Activated CD8-positive, alpha-beta memory T cell treated with anti-CD3 and anti-CD28 coated beads, Interleukin-2, amount 50 U/mL, for 1 hour (primary cell): ENCODE data around the gene KCNJ2.

Experiments
- DNase-seq: peaks from one replicate; pipeline ENCODE4 v3.0.0-alpha.2; 2020; ENCODE audit errors: extremely low read depth

Gene KCNJ2

GRCh38 chr17:70158591-70158990 lies 10.7 kb upstream of the KCNJ2 start:
- DNase-seq, result no peak

GRCh38 chr17:70159980-70160379 lies 9.4 kb upstream of the KCNJ2 start:
- no peak for DNase-seq

GRCh38 chr17:70161519-70161918 lies 7.8 kb upstream of the KCNJ2 start:
- no peak for DNase-seq

- no peak for DNase-seq
Measured at GRCh38 chr17:70165383-70165782, 3.9 kb upstream of the KCNJ2 start.

GRCh38 chr17:70166615-70167014 lies 2.7 kb upstream of the KCNJ2 start:
- no peak for DNase-seq

- DNase-seq, result no peak
Measured at GRCh38 chr17:70168044-70168976, 1.0 kb upstream of the KCNJ2 start.

GRCh38 chr17:70169709-70170597 lies 621 bp downstream of the KCNJ2 start:
- no peak for DNase-seq

GRCh38 chr17:70171159-70171558 lies 1.8 kb downstream of the KCNJ2 start:
- DNase-seq, result no peak

- DNase-seq, result no peak
Measured at GRCh38 chr17:70172449-70172848, 3.1 kb downstream of the KCNJ2 start.

GRCh38 chr17:70172923-70173322 lies 3.6 kb downstream of the KCNJ2 start:
- no peak for DNase-seq

GRCh38 chr17:70173681-70174080 lies 4.3 kb downstream of the KCNJ2 start:
- DNase-seq, result no peak

GRCh38 chr17:70181376-70181775 lies 12.0 kb downstream of the KCNJ2 start:
- DNase-seq, result no peak

- DNase-seq, result no peak
Measured at GRCh38 chr17:70181866-70182265, 12.5 kb downstream of the KCNJ2 start.

GRCh38 chr17:70183508-70183907 lies 14.2 kb downstream of the KCNJ2 start:
- no peak for DNase-seq

GRCh38 chr17:70184207-70184606 lies 14.9 kb downstream of the KCNJ2 start:
- DNase-seq, result no peak

- no peak for DNase-seq
Measured at GRCh38 chr17:70184770-70185169, 15.4 kb downstream of the KCNJ2 start.

GRCh38 chr17:70185285-70185684 lies 16.0 kb downstream of the KCNJ2 start:
- DNase-seq, result no peak

- no peak for DNase-seq
Measured at GRCh38 chr17:70187383-70187782, 18.1 kb downstream of the KCNJ2 start.

GRCh38 chr17:70190959-70191805 lies 21.9 kb downstream of the KCNJ2 start:
- no peak for DNase-seq

- no peak for DNase-seq
Measured at GRCh38 chr17:70195091-70195490, 25.8 kb downstream of the KCNJ2 start.

GRCh38 chr17:70201872-70202419 lies 32.6 kb downstream of the KCNJ2 start:
- no peak for DNase-seq
